HEK293 (cell line): ENCODE results near the gene ITGA7.

Experiments
- CTCF ChIA-PET: fragments of 350-600 bp; formaldehyde crosslinking; extraction: SDS; loops from one replicate; lab custom pipeline; 2021; ENCODE audit warnings: antibody characterized with exemption; lab: Yijun Ruan, JAX
- POLR2A ChIA-PET: fragments of 300-600 bp; formaldehyde crosslinking; extraction: SDS; loops from one replicate; lab custom pipeline; 2020; ENCODE audit warnings: antibody characterized with exemption, inconsistent platforms; lab: Yijun Ruan, JAX
- H3K27ac ChIP-seq: fragments of 200-500 bp; sonication (Bioruptor generic); 2 replicates; pipeline ENCODE4 v1.5.1; 2014; ENCODE audit warnings: low read depth, low read length, control low read depth, inconsistent platforms; ENCODE audit errors: extremely low read depth
- H3K36me3 ChIP-seq, 2 experiments: fragments of 200-500 bp in 1 of 2; sonication (Bioruptor generic) in 1 of 2; 1 replicate in 1 of 2; 2 replicates in 1 of 2; pipeline ENCODE4 v1.5.1; 2014 to 2017; ENCODE audit warnings: inconsistent platforms in 2 of 2, low read length in 2 of 2; ENCODE audit not compliant: control insufficient read depth in 2 of 2, insufficient read depth in 1 of 2
- H3K4me1 ChIP-seq: fragments of 200-500 bp; sonication (Bioruptor generic); 2 replicates; pipeline ENCODE4 v1.5.1; 2014; ENCODE audit warnings: mild to moderate bottlenecking, low read length, inconsistent platforms; ENCODE audit not compliant: control insufficient read depth, insufficient read depth
- H3K4me3 ChIP-seq: 2 replicates; pipeline ENCODE4 v1.5.1; 2011; ENCODE audit warnings: low read depth, mild to moderate bottlenecking, control low read depth, low read length, moderate library complexity
- H3K9me3 ChIP-seq: fragments of 200-500 bp; sonication (Bioruptor generic); 2 replicates; pipeline ENCODE4 v1.5.1; 2014; ENCODE audit warnings: low read depth, low read length, inconsistent platforms; ENCODE audit not compliant: control insufficient read depth, insufficient read depth
- BCL11B ChIP-seq: fragments of 450-650 bp; formaldehyde crosslinking; IDR thresholded peaks from 2 replicates; pipeline ENCODE4 v1.5.1; 2016; ENCODE audit warnings: low read depth, missing biosample characterization, missing genetic modification characterization
- CTCF ChIP-seq: fragments of 450-650 bp; formaldehyde crosslinking; IDR thresholded peaks from 2 replicates; pipeline ENCODE4 v1.5.1; 2016; ENCODE audit warnings: missing biosample characterization, missing genetic modification characterization
- ZBTB48 ChIP-seq: fragments of 450-650 bp; formaldehyde crosslinking; IDR thresholded peaks from 2 replicates; pipeline ENCODE4 v1.5.1; 2016; ENCODE audit warnings: missing biosample characterization, missing genetic modification characterization
- ZNF214 ChIP-seq: fragments of 450-650 bp; formaldehyde crosslinking; IDR thresholded peaks from 2 replicates; pipeline ENCODE4 v1.5.1; 2017; ENCODE audit warnings: missing biosample characterization, mild to moderate bottlenecking, missing genetic modification characterization, borderline replicate concordance
- ZNF266 ChIP-seq: fragments of 450-650 bp; formaldehyde crosslinking; IDR thresholded peaks from 2 replicates; pipeline ENCODE4 v1.5.1; 2016; ENCODE audit warnings: missing biosample characterization, missing genetic modification characterization, low read depth
- ZNF335 ChIP-seq: fragments of 450-650 bp; formaldehyde crosslinking; conservative IDR thresholded peaks from 2 replicates; pipeline ENCODE4 v1.5.1; 2016; ENCODE audit warnings: missing biosample characterization, missing genetic modification characterization
- ZNF394 ChIP-seq: fragments of 450-650 bp; formaldehyde crosslinking; IDR thresholded peaks from 2 replicates; pipeline ENCODE4 v1.5.1; 2016; ENCODE audit warnings: missing biosample characterization, missing genetic modification characterization, mild to moderate bottlenecking, moderate library complexity, borderline replicate concordance
- ZNF473 ChIP-seq: fragments of 450-650 bp; formaldehyde crosslinking; IDR thresholded peaks from 2 replicates; pipeline ENCODE4 v1.5.1; 2017; ENCODE audit warnings: missing biosample characterization, missing genetic modification characterization
- ZNF513 ChIP-seq: fragments of 450-650 bp; IDR thresholded peaks from 2 replicates; pipeline ENCODE4 v1.5.1; 2018; ENCODE audit warnings: missing biosample characterization, missing genetic modification characterization
- ZNF596 ChIP-seq: fragments of 450-650 bp; IDR thresholded peaks from 2 replicates; pipeline ENCODE4 v1.5.0; 2018; ENCODE audit warnings: missing biosample characterization, mild to moderate bottlenecking, missing genetic modification characterization, moderate library complexity
- ZNF701 ChIP-seq: fragments of 450-650 bp; formaldehyde crosslinking; IDR thresholded peaks from 2 replicates; pipeline ENCODE4 v1.5.1; 2016; ENCODE audit warnings: missing biosample characterization, missing genetic modification characterization
- ZNF707 ChIP-seq: fragments of 450-650 bp; formaldehyde crosslinking; IDR thresholded peaks from 2 replicates; pipeline ENCODE4 v1.5.1; 2016; ENCODE audit warnings: missing biosample characterization, missing genetic modification characterization
- ZSCAN30 ChIP-seq: fragments of 450-650 bp; IDR thresholded peaks from 2 replicates; pipeline ENCODE4 v1.5.1; 2018; ENCODE audit warnings: missing biosample characterization, mild to moderate bottlenecking, missing genetic modification characterization, moderate library complexity

ITGA7 gene

GRCh38 chr12:55755246-55755645 is 47.5 kb upstream of the ITGA7 start:
- H3K36me3 ChIP-seq = peaks cover 30 to 95% of the 10 kb centered on the region in 2 experiments
- H3K9me3 ChIP-seq = no peaks in the 10 kb centered on the region
- no peaks in the 10 kb centered on the region for H3K4me1 ChIP-seq
- H3K4me3 ChIP-seq = no peak overlapping the region
- no peak overlapping the region for H3K27ac ChIP-seq
- TF ChIP-seq ZNF513 (tag by site-specific recombination) (no peak), CTCF (tag by site-specific recombination) (no peak), ZNF214 (tag by site-specific recombination) (no peak), BCL11B (tag by site-specific recombination) (no peak), ZBTB48 (tag by site-specific recombination) (no peak)
- CTCF ChIA-PET = interaction anchor here (0.5 to 1.8 kb wide), 2 partner anchors 17 to 91 kb away, joined by 5 to 9 read pairs; no protein-coding TSS in a partner anchor
- POLR2A ChIA-PET = interaction anchor here (1.9 kb wide), 1 partner anchor 11 kb away, joined by 5 read pairs; no protein-coding TSS in a partner anchor

GRCh38 chr12:55748230-55748993 is 40.7 kb upstream of the ITGA7 start:
- POLR2A ChIA-PET = interaction anchor here (0.9 to 2.4 kb wide), 3 partner anchors 10 to 81 kb away, joined by 3 to 9 read pairs (median 4); partner anchors contain the start of genes DNAJC14, ORMDL2 and SARNP
- no peak for TF ChIP-seq ZNF473 (tag by site-specific recombination)
- no peak for TF ChIP-seq ZSCAN30 (tag by site-specific recombination)
- TF ChIP-seq ZNF701 (tag by site-specific recombination) = no peak
- TF ChIP-seq, all 188 proteins: peak for 0
- no peaks in the 10 kb centered on the region for H3K9me3 ChIP-seq
- CTCF ChIA-PET = interaction anchor here (4.5 kb wide), 1 partner anchor 10 kb away, joined by 28 read pairs; no protein-coding TSS in a partner anchor
- H3K4me3 ChIP-seq = no peak overlapping the region
- H3K4me1 ChIP-seq = peaks cover 9% of the 10 kb centered on the region; the same call in 1 of the 2 replicates
- peaks cover 7 to 66% of the 10 kb centered on the region in 2 experiments; a peak in 2 of 3 replicates for H3K36me3 ChIP-seq
- no peak overlapping the region for H3K27ac ChIP-seq

- ChIA-PET POLR2A (interaction anchor here (0.9 to 2.4 kb wide), 3 partner anchors 8 to 227 kb away, joined by 4 to 9 read pairs (median 4); partner anchors contain the start of genes ORMDL2, RAB5B and SARNP), CTCF (interaction anchor here (0.5 to 4.5 kb wide), 9 partner anchors 9 to 600 kb away, joined by 3 to 28 read pairs (median 4); partner anchors contain the start of genes ORMDL2 and SARNP)
- Histone ChIP-seq H3K9me3 (no peaks in the 10 kb centered on the region), H3K4me3 (no peak overlapping the region), H3K36me3 (peaks cover 3 to 51% of the 10 kb centered on the region in 2 experiments; a peak in 1 of 3 replicates), H3K4me1 (peaks cover 12% of the 10 kb centered on the region; the same call in 1 of the 2 replicates), H3K27ac (no peak overlapping the region)
- no peak for TF ChIP-seq ZNF335 (tag by site-specific recombination)
- TF ChIP-seq ZNF707 = no peak
- TF ChIP-seq ZNF266 = no peak
- no peak for TF ChIP-seq CTCF (tag by site-specific recombination)
- TF ChIP-seq ZNF596 (tag by site-specific recombination) = no peak
- 0 out of 2 replicates have a peak, but pooled peaks have one; percentile 22 for TF ChIP-seq ZNF394 (tag by site-specific recombination)
These were observed 39.2 kb upstream of the ITGA7 start for GRCh38 chr12:55746913-55747231.
